ENCODE measurements around the gene CLCN6. TPM values are rescaled to one million over a fixed set of nuclear protein-coding genes. Genes with fewer than 3 reads are reported as not detected.
A peak's percentile ranks its signal among the peaks of the same experiment; 100 is the strongest.

CLCN6 gene
- polyA plus RNA-seq, 3 donors, result 3.8 to 37.1 (median 4.2) TPM

- peak overlapping the region; percentile 95 to 100 (median 99) for H3K27ac Mint-ChIP-seq
These were observed 13.9 kb upstream of the CLCN6 start for GRCh38 chr1:11792106-11792505.

GRCh38 chr1:11793819-11794218 is 12.2 kb upstream of the CLCN6 start:
- Mint-ChIP-seq H3K4me1 (peaks cover 36% of the 10 kb centered on the region), H3K9me3 (no peaks in the 10 kb centered on the region), H3K27me3 (ENCODE audit: low read depth in 3 of 3) (no peaks in the 10 kb centered on the region), H3K27ac (peak overlapping the region in 4 of 7 donors; percentile 4 to 75 (median 61)), H3K4me3 (no peak overlapping the region), H3K36me3 (peaks cover 74 to 91% of the 10 kb centered on the region in 2 donors)
- no peaks in the 10 kb centered on the region for H3K79me2 ChIP-seq (ENCODE audit: insufficient read depth, low read length)
- no peak for TF ChIP-seq CTCF (IDR thresholded peaks at IDR 0.05)
- peaks cover 31 to 40% of the 10 kb centered on the region in 2 donors for H3K4me1 ChIP-seq (ENCODE audit: control insufficient read depth in 1 of 2, insufficient read depth in 2 of 2, low read length in 2 of 2)
- 95% methylated on average over 4 of the region's 15 CpGs for WGBS (ENCODE audit: insufficient coverage)
- no peak overlapping the region for H3K4me2 ChIP-seq (replicated peaks; ENCODE audit: extremely low read depth, low read length, poor library complexity, severe bottlenecking)
- H3K9ac ChIP-seq (ENCODE audit: insufficient read depth, low read length, poor library complexity, severe bottlenecking), result no peak overlapping the region
- peaks cover 3% of the 10 kb centered on the region for H4K20me1 ChIP-seq (ENCODE audit: insufficient read depth, low read length)
- DNase-seq, result no peak
- no peaks in the 10 kb centered on the region for H3K27me3 ChIP-seq (ENCODE audit: control insufficient read depth in 2 of 2, insufficient read depth in 2 of 2, low read length in 2 of 2)
- H3K9me3 ChIP-seq (replicated peaks in 1 of 2; ENCODE audit: control insufficient read depth in 1 of 2, insufficient read depth in 1 of 2, low read length in 2 of 2), result no peaks in the 10 kb centered on the region
- intact Hi-C loops (cut with micrococcal nuclease), result loop anchor here in 1 of 2 donors (10.0 kb wide), 1 partner anchor 59 kb away; the partner anchor contains the start of gene AGTRAP
- H2AFZ ChIP-seq (ENCODE audit: insufficient read depth, low read depth, low read length, poor library complexity, severe bottlenecking), result no peak overlapping the region
- peaks cover 62 to 85% of the 10 kb centered on the region in 2 donors for H3K36me3 ChIP-seq (replicated peaks in 1 of 2; ENCODE audit: control insufficient read depth in 1 of 2, insufficient read depth in 2 of 2, low read length in 2 of 2)
- H3K27ac ChIP-seq (ENCODE audit: low read depth in 1 of 2, low read length in 2 of 2), result peak overlapping the region in 1 of 2 donors; percentile 24
- no peak overlapping the region for H3K4me3 ChIP-seq (replicated peaks in 1 of 3; ENCODE audit: low read depth in 2 of 3, low read length in 3 of 3)

More at GRCh38 chr1:11792106-11792505, 13.9 kb upstream of the CLCN6 start:
- Histone ChIP-seq H3K27me3 (ENCODE audit: control insufficient read depth in 2 of 2, insufficient read depth in 2 of 2, low read length in 2 of 2) (no peaks in the 10 kb centered on the region), H3K79me2 (ENCODE audit: insufficient read depth, low read length) (no peaks in the 10 kb centered on the region), H4K20me1 (ENCODE audit: insufficient read depth, low read length) (peaks cover 3% of the 10 kb centered on the region), H3K4me1 (ENCODE audit: control insufficient read depth in 1 of 2, insufficient read depth in 2 of 2, low read length in 2 of 2) (peaks cover 31 to 41% of the 10 kb centered on the region in 2 donors), H3K27ac (ENCODE audit: low read depth in 1 of 2, low read length in 2 of 2) (peak overlapping the region; percentile 94 to 97), H2AFZ (ENCODE audit: insufficient read depth, low read depth, low read length, poor library complexity, severe bottlenecking) (no peak overlapping the region), H3K9me3 (replicated peaks in 1 of 2; ENCODE audit: control insufficient read depth in 1 of 2, insufficient read depth in 1 of 2, low read length in 2 of 2) (no peaks in the 10 kb centered on the region), H3K4me3 (replicated peaks in 1 of 3; ENCODE audit: low read depth in 2 of 3, low read length in 3 of 3) (no peak overlapping the region), H3K36me3 (replicated peaks in 1 of 2; ENCODE audit: control insufficient read depth in 1 of 2, insufficient read depth in 2 of 2, low read length in 2 of 2) (peaks cover 53 to 74% of the 10 kb centered on the region in 2 donors), H3K4me2 (replicated peaks; ENCODE audit: extremely low read depth, low read length, poor library complexity, severe bottlenecking) (no peak overlapping the region), H3K9ac (ENCODE audit: insufficient read depth, low read length, poor library complexity, severe bottlenecking) (peak overlapping the region; percentile 66)
- peak in 2 of 3 donors; percentile 31 to 33 for DNase-seq
- intact Hi-C loops (cut with micrococcal nuclease), result loop anchor here in 1 of 2 donors (10.0 kb wide), 1 partner anchor 57 kb away; the partner anchor contains the start of gene AGTRAP
- peaks cover 40% of the 10 kb centered on the region for H3K4me1 Mint-ChIP-seq
- WGBS (ENCODE audit: insufficient coverage), result 85% methylated on average over 7 of the region's 11 CpGs
- H3K9me3 Mint-ChIP-seq, result no peaks in the 10 kb centered on the region
- H3K4me3 Mint-ChIP-seq, result peak overlapping the region in 1 of 2 donors; percentile 40
- no peak for TF ChIP-seq CTCF (IDR thresholded peaks at IDR 0.05)
- peaks cover 66 to 84% of the 10 kb centered on the region in 2 donors for H3K36me3 Mint-ChIP-seq
- peaks cover 0 to 2% (median 2%) of the 10 kb centered on the region in 3 donors for H3K27me3 Mint-ChIP-seq (ENCODE audit: low read depth in 3 of 3)

Measured in CD14-positive monocyte (primary cell).